H1 (cell line): ENCODE measurements around the gene INPP4A. TPM values are rescaled to one million over a fixed set of nuclear protein-coding genes. Genes with fewer than 3 reads are reported as not detected.

Experiments used
- CTCF ChIA-PET: fragments of 300-600 bp; sonication (Branson Sonifier 250); formaldehyde crosslinking; loops from one replicate; lab custom pipeline; 2021; ENCODE audit not compliant: partially characterized antibody; lab: Charles Lee
- POLR2A ChIA-PET: fragments of 300-600 bp; sonication (Branson Sonifier 250); formaldehyde crosslinking; loops from one replicate; lab custom pipeline; 2021; ENCODE audit warnings: inconsistent platforms; ENCODE audit not compliant: partially characterized antibody; lab: Charles Lee
- DNase-seq, 2 experiments: peaks; one replicate each; pipeline versions ENCODE4 v3.0.0 to v3.0.0-alpha.2; 2010 to 2022; ENCODE audit warnings: low spot score in 2 of 2, low read depth in 1 of 2, mixed read lengths in 1 of 2
- FAIRE-seq: peaks from 2 replicates; lab custom pipeline; 2011; peaks lifted over from hg19 to GRCh38; lab: Jason Lieb, UNC
- H2AFZ ChIP-seq: 2 replicates; pipeline ENCODE4 v1.8.1; 2012; ENCODE audit warnings: low read length, inconsistent platforms
- H2AK5ac ChIP-seq: 2 replicates; pipeline ENCODE4 v1.6.1; 2013; ENCODE audit warnings: low read depth, low read length
- H2BK120ac ChIP-seq: replicated peaks from 2 replicates; pipeline ENCODE3; 2013; ENCODE audit warnings: low read depth, low read length, inconsistent platforms
- H2BK12ac ChIP-seq: 2 replicates; pipeline ENCODE4 v1.6.1; 2013; ENCODE audit warnings: low read depth, low read length
- H2BK15ac ChIP-seq: 2 replicates; pipeline ENCODE4 v1.6.1; 2013; ENCODE audit warnings: low read length
- H2BK20ac ChIP-seq: 2 replicates; pipeline ENCODE4 v1.6.1; 2013; ENCODE audit warnings: low read length
- H2BK5ac ChIP-seq: 2 replicates; pipeline ENCODE4 v1.6.1; 2013; ENCODE audit warnings: low read depth, low read length
- H3K14ac ChIP-seq: 2 replicates; pipeline ENCODE4 v1.6.1; 2013; ENCODE audit warnings: inconsistent platforms; ENCODE audit not compliant: insufficient read length
- H3K18ac ChIP-seq: 2 replicates; pipeline ENCODE4 v1.6.1; 2013; ENCODE audit warnings: low read length; ENCODE audit errors: extremely low read depth
- H3K23ac ChIP-seq: 2 replicates; pipeline ENCODE4 v1.6.1; 2013; ENCODE audit warnings: inconsistent platforms; ENCODE audit not compliant: insufficient read length
- H3K23me2 ChIP-seq: 2 replicates; pipeline ENCODE4 v1.6.1; 2013; ENCODE audit warnings: low read depth, low read length
- H3K27ac ChIP-seq: 2 replicates; pipeline ENCODE4 v1.6.1; 2011; ENCODE audit warnings: low read depth, low read length, inconsistent platforms
- H3K27me3 ChIP-seq, 4 experiments: replicated peaks in 1 of 4; 1 replicate in 1 of 4; 2 replicates in 3 of 4; pipeline versions ENCODE4 v1.6.1 to v1.8.1; 2011 to 2013; ENCODE audit warnings: low read length in 3 of 4, mild to moderate bottlenecking in 3 of 4, inconsistent platforms in 2 of 4, mixed read lengths in 2 of 4, moderate library complexity in 1 of 4; ENCODE audit not compliant: control insufficient read depth in 3 of 4, insufficient read depth in 3 of 4; ENCODE audit errors: extremely low read depth in 1 of 4
- H3K36me3 ChIP-seq, 4 experiments: 2 replicates each; pipeline versions ENCODE4 v1.6.1 to v1.8.1; 2011 to 2013; ENCODE audit warnings: mild to moderate bottlenecking in 4 of 4, low read length in 3 of 4, moderate library complexity in 2 of 4, control low read depth in 1 of 4, inconsistent platforms in 1 of 4; ENCODE audit not compliant: insufficient read depth in 4 of 4, control insufficient read depth in 2 of 4
- H3K4ac ChIP-seq: replicated peaks from 2 replicates; pipeline ENCODE3; 2013; ENCODE audit warnings: low read length, low read depth, mixed read lengths, inconsistent platforms; ENCODE audit not compliant: insufficient read length
- H3K4me1 ChIP-seq, 4 experiments: replicated peaks in 1 of 4; 1 replicate in 1 of 4; 2 replicates in 3 of 4; pipeline versions ENCODE4 v1.6.1 to v1.8.1; 2011 to 2013; ENCODE audit warnings: low read length in 3 of 4, inconsistent platforms in 2 of 4, mixed read lengths in 1 of 4; ENCODE audit not compliant: insufficient read depth in 4 of 4, control insufficient read depth in 3 of 4
- H3K4me2 ChIP-seq, 2 experiments: 2 replicates each; pipeline versions ENCODE4 v1.6.1 to v1.8.1; 2011 to 2013; ENCODE audit warnings: low read depth in 2 of 2, low read length in 2 of 2, control low read depth in 1 of 2, inconsistent platforms in 1 of 2, mild to moderate bottlenecking in 1 of 2; ENCODE audit not compliant: insufficient read depth in 1 of 2
- H3K4me3 ChIP-seq, 4 experiments: fragments of 200-600, 300-600 bp in 1 of 4; sonication (generic), shearing (Covaris generic), sonication (Bioruptor Twin) in 1 of 4; 2 replicates each; pipeline versions ENCODE4 v1.5.1 to v1.8.1; 2011 to 2016; ENCODE audit warnings: low read length in 4 of 4, low read depth in 3 of 4, control low read depth in 2 of 4, inconsistent platforms in 2 of 4, mild to moderate bottlenecking in 2 of 4, mixed read lengths in 1 of 4, moderate library complexity in 1 of 4; ENCODE audit not compliant: insufficient read depth in 2 of 4; ENCODE audit errors: extremely low read depth in 1 of 4
- H3K56ac ChIP-seq: replicated peaks from 2 replicates; pipeline ENCODE3; 2013; ENCODE audit warnings: low read depth, mild to moderate bottlenecking, mixed read lengths, low read length, inconsistent platforms; ENCODE audit not compliant: insufficient read length
- H3K79me1 ChIP-seq: 2 replicates; pipeline ENCODE4 v1.6.1; 2013; ENCODE audit warnings: low read depth, low read length, control low read depth
- H3K79me2 ChIP-seq, 2 experiments: 2 replicates each; pipeline versions ENCODE4 v1.6.1 to v1.8.1; 2012 to 2013; ENCODE audit warnings: low read length in 2 of 2, mild to moderate bottlenecking in 2 of 2, inconsistent platforms in 1 of 2; ENCODE audit not compliant: insufficient read depth in 2 of 2, control insufficient read depth in 1 of 2
- H3K9ac ChIP-seq, 4 experiments: replicated peaks in 1 of 4; 1 replicate in 1 of 4; 2 replicates in 3 of 4; pipeline versions ENCODE4 v1.6.1 to v1.8.1; 2011 to 2013; ENCODE audit warnings: low read depth in 3 of 4, low read length in 3 of 4, control low read depth in 2 of 4, mild to moderate bottlenecking in 2 of 4, moderate library complexity in 2 of 4, inconsistent platforms in 1 of 4; ENCODE audit errors: extremely low read depth in 1 of 4
- H3K9me3 ChIP-seq, 2 experiments: 2 replicates each; pipeline versions ENCODE4 v1.6.1 to v1.8.1; 2012 to 2013; ENCODE audit warnings: mild to moderate bottlenecking in 2 of 2, moderate library complexity in 2 of 2, control low read depth in 1 of 2, inconsistent platforms in 1 of 2, low read depth in 1 of 2, low read length in 1 of 2, mixed read lengths in 1 of 2; ENCODE audit not compliant: insufficient read depth in 2 of 2
- H4K20me1 ChIP-seq, 2 experiments: replicated peaks in 1 of 2; 2 replicates each; pipeline versions ENCODE3 to v1.8.1; 2011 to 2013; ENCODE audit warnings: inconsistent platforms in 2 of 2, low read length in 2 of 2, mild to moderate bottlenecking in 1 of 2; ENCODE audit not compliant: insufficient read depth in 2 of 2, control insufficient read depth in 1 of 2
- H4K5ac ChIP-seq: 2 replicates; pipeline ENCODE4 v1.6.1; 2013; ENCODE audit warnings: low read length, low read depth, mixed read lengths, inconsistent platforms; ENCODE audit not compliant: insufficient read length
- H4K8ac ChIP-seq: 2 replicates; pipeline ENCODE4 v1.8.0; 2013; ENCODE audit warnings: mild to moderate bottlenecking, moderate library complexity, low read length, inconsistent platforms; ENCODE audit not compliant: insufficient read depth; ENCODE audit errors: extremely low read depth
- H4K91ac ChIP-seq: replicated peaks from 2 replicates; pipeline ENCODE3; 2013; ENCODE audit warnings: low read length, mixed read lengths, inconsistent platforms; ENCODE audit not compliant: insufficient read length
- ATF2 ChIP-seq: IDR thresholded peaks from 2 replicates; pipeline ENCODE4 v1.6.1; 2012; ENCODE audit warnings: low read length, inconsistent platforms
- CBX8 ChIP-seq: fragments of 300-800, 300-1000 bp; sonication (generic); IDR thresholded peaks from 2 replicates; pipeline ENCODE4 v1.7.1; 2016; ENCODE audit warnings: low read depth, low read length, borderline replicate concordance
- CHD2 ChIP-seq: IDR thresholded peaks from 2 replicates; pipeline ENCODE4 v1.6.1; 2012; ENCODE audit warnings: low read length, improper control_type of control experiment
- CREB1 ChIP-seq: IDR thresholded peaks from 2 replicates; pipeline ENCODE4 v1.6.1; 2012; ENCODE audit warnings: inconsistent platforms
- HDAC2 ChIP-seq, 2 experiments: fragments of 300-600 bp in 1 of 2; sonication (generic) in 1 of 2; IDR thresholded peaks; 2 replicates each; pipeline ENCODE4 v1.6.1; 2011 to 2012; ENCODE audit warnings: low read depth in 2 of 2, low read length in 2 of 2, mild to moderate bottlenecking in 2 of 2, moderate library complexity in 2 of 2, borderline replicate concordance in 1 of 2, inconsistent platforms in 1 of 2
- JUND ChIP-seq: IDR thresholded peaks from 2 replicates; pipeline ENCODE4 v1.6.1; 2011; ENCODE audit warnings: mild to moderate bottlenecking, improper control_type of control experiment, low read length
- KDM1A ChIP-seq: fragments of 200-600, 300-600 bp; sonication (generic); IDR thresholded peaks from 2 replicates; pipeline ENCODE4 v1.7.1; 2016; ENCODE audit warnings: mild to moderate bottlenecking, low read length, borderline replicate concordance
- MAFK ChIP-seq: IDR thresholded peaks from 2 replicates; pipeline ENCODE4 v1.6.1; 2012; ENCODE audit warnings: low read depth, mild to moderate bottlenecking, improper control_type of control experiment, low read length
- NRF1 ChIP-seq: IDR thresholded peaks from 2 replicates; pipeline ENCODE4 v1.6.1; 2011; ENCODE audit warnings: mild to moderate bottlenecking, low read depth, low read length, improper control_type of control experiment
- PHF8 ChIP-seq: fragments of 200-600 bp; sonication (generic); conservative IDR thresholded peaks from 2 replicates; pipeline ENCODE4 v1.7.1; 2012; ENCODE audit warnings: low read depth, mild to moderate bottlenecking, inconsistent platforms, low read length, moderate library complexity
- RAD21 ChIP-seq, 2 experiments: IDR thresholded peaks in 1 of 2; conservative IDR thresholded peaks in 1 of 2; 2 replicates each; pipeline ENCODE4 v1.6.1; 2011; ENCODE audit warnings: low read depth in 2 of 2, low read length in 2 of 2, improper control_type of control experiment in 1 of 2, inconsistent platforms in 1 of 2, mild to moderate bottlenecking in 1 of 2, moderate library complexity in 1 of 2
- TCF12 ChIP-seq: IDR thresholded peaks from 2 replicates; pipeline ENCODE4 v1.6.1; 2011; ENCODE audit warnings: low read depth, mild to moderate bottlenecking, low read length
- ZNF274 ChIP-seq: IDR thresholded peaks from 2 replicates; pipeline ENCODE4 v1.7.0; 2012; ENCODE audit warnings: low read length, borderline replicate concordance; ENCODE audit errors: extremely low read depth
- WGBS, 2 experiments: shearing (Covaris generic) in 1 of 2; methylation state at CpG; one replicate each; pipeline versions ENCODE4 v1.1.6 to v1.1.7; 2013 to 2015; ENCODE audit warnings: low lambda C conversion rate in 2 of 2, mixed read lengths in 2 of 2, inconsistent platforms in 1 of 2, low coverage in 1 of 2, missing lambda C conversion rate in 1 of 2; ENCODE audit not compliant: insufficient replicate concordance in 2 of 2, insufficient coverage in 1 of 2, insufficient read length in 1 of 2; ENCODE audit errors: extremely low coverage in 1 of 2, missing lambda C conversion rate in 1 of 2; 5-methylcytosine and 5-hydroxymethylcytosine counted together
- polyA plus RNA-seq, 7 experiments: library from polyadenylated mRNA; depleted of rRNA in 3 of 7; stranded (reverse) in 5 of 7; unstranded in 2 of 7; fragments of >200 nt in 5 of 7; fragments of 200-250 nt in 2 of 7; gene quantifications; 1 replicate in 5 of 7; 2 replicates in 1 of 7; 4 replicates in 1 of 7; pipeline versions ENCODE4 v1.2.1 to v1.2.3, GENCODE V29; 2011 to 2013; ENCODE audit warnings: missing spikeins in 2 of 7, mixed read lengths in 2 of 7
- total RNA-seq: library from RNA; stranded (reverse); fragmentation: NEBNext Ultra II Directional; extraction: Animal tissue kit (Norgen Biotek cat#: 25700); gene quantifications from 2 replicates; pipeline ENCODE4 v1.2.1, GENCODE V29; 2021

The INPP4A gene
- total and polyA plus RNA-seq, 2 of the 8 experiments (the other 6 are each of a cell fraction or from before 2014, with no cell fraction given): 25.6 to 34.3 TPM

GRCh38 chr2:98543842-98544241 lies 99.2 kb downstream of the INPP4A start:
- Histone ChIP-seq H3K79me2 (no peaks in the 10 kb centered on the region), H3K23me2 (no peaks in the 10 kb centered on the region), H3K4me3 (no peak overlapping the region), H2AK5ac (no peak overlapping the region), H3K4me1 (no peaks in the 10 kb centered on the region), H3K14ac (no peak overlapping the region), H3K36me3 (peaks cover 17 to 43% (median 34%) of the 10 kb centered on the region in 4 experiments), H3K79me1 (no peaks in the 10 kb centered on the region), H4K20me1 (peaks cover 1 to 5% of the 10 kb centered on the region in 2 experiments), H3K9ac (no peak overlapping the region), H3K9me3 (no peaks in the 10 kb centered on the region), H3K4ac (no peak overlapping the region), H3K27me3 (no peaks in the 10 kb centered on the region), H2BK20ac (no peak overlapping the region), H4K8ac (peak overlapping the region; percentile 64; the same call in 1 of the 2 replicates), H3K18ac (no peak overlapping the region), H2AFZ (no peak overlapping the region), H3K56ac (no peak overlapping the region), H2BK5ac (no peak overlapping the region), H2BK12ac (no peak overlapping the region), H3K4me2 (no peak overlapping the region), H3K27ac (no peak overlapping the region), H4K5ac (no peak overlapping the region), H4K91ac (no peak overlapping the region), H3K23ac (no peak overlapping the region), H2BK120ac (no peak overlapping the region), H2BK15ac (no peak overlapping the region)
- FAIRE-seq: no peak
- 88% methylated on average over 6 of the region's 6 CpGs; no CpG with 5 or more reads in 1 of the 2 experiments for WGBS, 2 experiments
- no peak for TF ChIP-seq PHF8
- TF ChIP-seq ATF2: no peak
- no peak for TF ChIP-seq KDM1A
- TF ChIP-seq ZNF274: no peak
- TF ChIP-seq RAD21 (IDR thresholded peaks at IDR 0.05 in 1 of 2, conservative IDR thresholded peaks at IDR 0.05 in 1 of 2; ENCODE audit: low read depth in 2 of 2, low read length in 2 of 2): no peak
- no peak for TF ChIP-seq HDAC2 (IDR thresholded peaks at IDR 0.05; ENCODE audit: borderline replicate concordance in 1 of 2, low read depth in 2 of 2, low read length in 2 of 2)
- no peak for TF ChIP-seq MAFK
- TF ChIP-seq CBX8: no peak
- TF ChIP-seq NRF1: no peak
- TF ChIP-seq CREB1: no peak
- no peak for TF ChIP-seq JUND
- TF ChIP-seq CHD2: no peak
- no peak for TF ChIP-seq TCF12
- ChIA-PET POLR2A (no interaction called here), CTCF (interaction anchor here (1.3 kb wide), 1 partner anchor 97 kb away, joined by 3 read pairs; no protein-coding TSS in a partner anchor)
- no peak for DNase-seq
